SU-DHL-6 (cell line): ENCODE results near the gene STK33.

ENCODE experiments used
- H2AFZ ChIP-seq: fragments of 200-600 bp; sonication (generic); 2 replicates; pipeline ENCODE4 v1.6.1; 2014; ENCODE audit warnings: low read depth, mild to moderate bottlenecking, moderate library complexity, mixed read lengths, antibody characterized with exemption, low read length; ENCODE audit not compliant: severe bottlenecking
- H3F3A ChIP-seq: fragments of 200-600 bp; shearing (Covaris generic); 2 replicates; pipeline ENCODE4 v1.6.0; 2016; ENCODE audit warnings: antibody characterized with exemption, mild to moderate bottlenecking; ENCODE audit not compliant: insufficient read depth
- H3K27ac ChIP-seq: fragments of 200-600 bp; sonication (generic); 2 replicates; pipeline ENCODE4 v1.5.1; 2016; ENCODE audit warnings: low read depth, mild to moderate bottlenecking, low read length, moderate library complexity, mixed read lengths
- H3K27me3 ChIP-seq: fragments of 200-600 bp; sonication (generic), shearing (Covaris generic); 2 replicates; pipeline ENCODE4 v1.6.0; 2014; ENCODE audit warnings: mild to moderate bottlenecking, low read length
- H3K36me3 ChIP-seq: fragments of 200-600 bp; sonication (generic); 2 replicates; pipeline ENCODE4 v1.6.1; 2014; ENCODE audit warnings: mild to moderate bottlenecking, low read length, mixed read lengths
- H3K4me2 ChIP-seq: fragments of 300-600, 200-600 bp; shearing (Covaris generic), sonication (generic); 2 replicates; pipeline ENCODE4 v1.6.0; 2014; ENCODE audit warnings: low read length, low read depth, mild to moderate bottlenecking; ENCODE audit not compliant: poor library complexity, severe bottlenecking
- H3K4me3 ChIP-seq: fragments of 200-600 bp; sonication (generic); 2 replicates; pipeline ENCODE4 v1.5.1; 2014; ENCODE audit warnings: antibody characterized with exemption, low read length, mild to moderate bottlenecking, mixed read lengths; ENCODE audit not compliant: insufficient read depth, poor library complexity, severe bottlenecking
- H3K79me2 ChIP-seq: fragments of 200-600 bp; sonication (generic); 2 replicates; pipeline ENCODE4 v1.6.1; 2014; ENCODE audit warnings: mild to moderate bottlenecking, low read length, moderate library complexity; ENCODE audit not compliant: insufficient read depth
- H3K9ac ChIP-seq: fragments of 200-600 bp; sonication (generic); 2 replicates; pipeline ENCODE4 v1.7.0; 2014; ENCODE audit warnings: mild to moderate bottlenecking, low read length
- H3K9me2 ChIP-seq: fragments of 200-600 bp; sonication (generic); replicated peaks from 2 replicates; pipeline ENCODE4 v1.6.1; 2014; ENCODE audit warnings: low read length; ENCODE audit not compliant: insufficient read depth
- H3K9me3 ChIP-seq: fragments of 200-600 bp; sonication (generic); 2 replicates; pipeline ENCODE4 v1.6.1; 2014; ENCODE audit warnings: low read length, mixed read lengths; ENCODE audit not compliant: insufficient read depth
- H4K20me1 ChIP-seq: fragments of 200-600 bp; sonication (generic); 2 replicates; pipeline ENCODE4 v1.6.1; 2014; ENCODE audit warnings: low read depth, mild to moderate bottlenecking, antibody characterized with exemption, low read length, moderate library complexity, mixed read lengths
- CTCF ChIP-seq: fragments of 200-600 bp; sonication (generic); IDR thresholded peaks from one replicate; pipeline ENCODE4 v1.5.1; 2017; ENCODE audit warnings: antibody characterized with exemption, mild to moderate bottlenecking, low read length, moderate library complexity; ENCODE audit not compliant: insufficient read depth, poor library complexity, severe bottlenecking
- EZH2phosphoT487 ChIP-seq: fragments of 200-600 bp; sonication (generic), shearing (Covaris generic); conservative IDR thresholded peaks from 2 replicates; pipeline ENCODE4 v1.6.1; 2018; ENCODE audit warnings: mild to moderate bottlenecking, antibody characterized with exemption, low read length, moderate library complexity, mixed read lengths

Gene STK33

DNA sequence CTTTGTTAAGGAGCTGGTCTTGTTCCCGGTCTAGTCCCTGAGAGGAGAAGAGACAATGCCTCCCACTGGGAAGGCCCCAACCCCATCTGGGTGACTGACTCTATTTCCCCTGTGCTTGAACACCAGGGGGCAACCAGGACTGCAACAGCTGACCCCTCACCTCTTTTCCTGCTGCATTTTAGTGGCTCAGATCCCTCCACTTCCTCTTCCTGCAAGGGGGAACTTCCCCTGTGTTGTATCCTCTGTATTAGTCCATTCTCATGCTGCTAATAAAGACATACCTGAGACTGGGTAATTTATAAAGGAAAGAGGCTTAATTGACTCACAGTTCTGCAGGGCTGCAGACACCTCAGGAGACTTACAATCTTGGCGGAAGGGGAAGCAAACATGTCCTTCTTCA lies 246.1 kb downstream of the STK33 start:
- Histone ChIP-seq H3K9ac (no peak overlapping the region), H3K9me2 (no peaks in the 10 kb centered on the region), H3K27ac (no peak overlapping the region), H2AFZ (no peak overlapping the region), H3K9me3 (no peaks in the 10 kb centered on the region), H3F3A (no peaks in the 10 kb centered on the region), H3K4me3 (no peak overlapping the region), H3K79me2 (no peaks in the 10 kb centered on the region), H3K36me3 (no peaks in the 10 kb centered on the region), H4K20me1 (no peaks in the 10 kb centered on the region), H3K27me3 (no peaks in the 10 kb centered on the region), H3K4me2 (no peak overlapping the region)
- no peak for TF ChIP-seq CTCF
- TF ChIP-seq EZH2phosphoT487 = no peak

- no peak overlapping the region for H3K27ac ChIP-seq
- no peak overlapping the region for H3K9ac ChIP-seq
- no peaks in the 10 kb centered on the region for H3K9me3 ChIP-seq
- H3K27me3 ChIP-seq = no peaks in the 10 kb centered on the region
- no peaks in the 10 kb centered on the region for H3K36me3 ChIP-seq
- H2AFZ ChIP-seq = no peak overlapping the region
- H3F3A ChIP-seq = no peaks in the 10 kb centered on the region
- no peaks in the 10 kb centered on the region for H3K9me2 ChIP-seq
- H3K79me2 ChIP-seq = no peaks in the 10 kb centered on the region
- H3K4me2 ChIP-seq = no peak overlapping the region
- TF ChIP-seq CTCF (no peak), EZH2phosphoT487 (no peak)
- no peaks in the 10 kb centered on the region for H4K20me1 ChIP-seq
- H3K4me3 ChIP-seq = no peak overlapping the region
Measured at GRCh38 chr11:8346157-8346755, 247.8 kb downstream of the STK33 start.

DNA sequence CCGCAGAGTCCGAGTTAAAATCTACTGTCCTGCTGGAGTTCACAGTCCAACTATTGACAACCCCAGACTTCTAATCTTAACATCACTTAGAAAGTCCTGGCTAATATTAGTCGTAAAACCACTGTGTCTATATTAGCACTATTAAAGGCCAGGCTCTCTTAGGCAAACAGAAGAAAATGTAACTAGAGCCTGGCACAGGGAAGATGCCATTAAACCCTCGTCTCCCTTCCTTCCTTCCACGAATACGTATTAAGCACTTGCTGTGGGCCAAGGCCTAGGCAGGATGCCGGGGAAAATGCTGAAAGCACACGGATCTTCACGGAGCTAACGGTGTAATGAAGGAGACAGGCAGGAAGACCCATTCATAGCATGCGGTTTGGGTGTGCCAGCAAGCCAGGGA lies 248.8 kb downstream of the STK33 start:
- TF ChIP-seq CTCF (no peak), EZH2phosphoT487 (no peak)
- Histone ChIP-seq H3K27ac (no peak overlapping the region), H3F3A (no peaks in the 10 kb centered on the region), H3K4me3 (no peak overlapping the region), H3K36me3 (no peaks in the 10 kb centered on the region), H3K27me3 (no peaks in the 10 kb centered on the region), H3K9me2 (no peaks in the 10 kb centered on the region), H3K9me3 (no peaks in the 10 kb centered on the region), H3K9ac (no peak overlapping the region), H3K79me2 (no peaks in the 10 kb centered on the region), H3K4me2 (no peak overlapping the region), H4K20me1 (no peaks in the 10 kb centered on the region), H2AFZ (no peak overlapping the region)

DNA sequence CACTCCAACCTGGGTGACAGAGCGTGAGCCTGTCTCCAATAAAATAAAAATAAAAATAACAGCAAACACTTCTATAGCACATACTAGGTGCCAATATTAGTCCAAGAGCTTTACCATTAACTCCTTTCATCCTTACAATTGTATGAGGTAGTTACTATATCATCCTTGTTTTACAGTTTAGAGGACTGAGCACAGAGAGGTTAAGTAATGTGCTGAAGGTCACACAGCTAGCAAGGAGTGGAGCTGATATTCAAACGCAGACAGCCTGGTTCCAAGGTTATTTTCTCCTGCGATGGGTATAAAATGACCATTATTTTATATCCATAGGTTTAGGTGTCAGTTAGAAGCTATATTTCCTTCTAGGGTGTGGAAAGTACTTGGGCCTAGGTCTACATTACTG lies 249.7 kb downstream of the STK33 start:
- TF ChIP-seq CTCF = no peak
- TF ChIP-seq EZH2phosphoT487 = no peak
- no peaks in the 10 kb centered on the region for H3K79me2 ChIP-seq

More for the DNA sequence above, 249.7 kb downstream of the STK33 start:
- H3K27me3 ChIP-seq = no peaks in the 10 kb centered on the region
- no peaks in the 10 kb centered on the region for H4K20me1 ChIP-seq
- H3K4me3 ChIP-seq = no peak overlapping the region
- H3K9me3 ChIP-seq = no peaks in the 10 kb centered on the region
- H3K4me2 ChIP-seq = no peak overlapping the region
- H3K9ac ChIP-seq = no peak overlapping the region
- no peak overlapping the region for H3K27ac ChIP-seq
- no peaks in the 10 kb centered on the region for H3K9me2 ChIP-seq
- H3F3A ChIP-seq = no peaks in the 10 kb centered on the region
- no peak overlapping the region for H2AFZ ChIP-seq
- no peaks in the 10 kb centered on the region for H3K36me3 ChIP-seq
